Peyer's patch (tissue), 4 donors: ENCODE results near the gene NAB1. TPM values are rescaled to one million over a fixed set of nuclear protein-coding genes. Genes with fewer than 3 reads are reported as not detected.

Source experiments
- DNase-seq, 3 donors: peaks; one replicate each; pipeline ENCODE4 v3.0.0-alpha.2; 2017 to 2019
- H3K27ac ChIP-seq, 4 donors: fragments of 200-600 bp; sonication (generic); one replicate each; pipeline ENCODE4 v1.5.1; 2016 to 2019
- H3K27me3 ChIP-seq, 2 donors: fragments of 200-600 bp; sonication (generic); one replicate each; pipeline ENCODE4 v1.5.1; 2019
- H3K36me3 ChIP-seq, 3 donors: fragments of 200-600 bp; sonication (generic); one replicate each; pipeline ENCODE4 v1.5.1; 2016 to 2019
- H3K4me1 ChIP-seq, 4 donors: fragments of 200-600 bp; sonication (generic); one replicate each; pipeline ENCODE4 v1.5.1; 2016 to 2019
- H3K4me3 ChIP-seq, 4 donors: fragments of 200-600 bp; sonication (generic); 1 replicate in 3 of 4; 2 replicates in 1 of 4; pipeline ENCODE4 v1.5.1; 2016 to 2019; ENCODE audit warnings: mild to moderate bottlenecking in 1 of 4
- H3K9me3 ChIP-seq, 4 donors: fragments of 200-600 bp; sonication (generic); one replicate each; pipeline ENCODE4 v1.5.1; 2016 to 2019; ENCODE audit warnings: mild to moderate bottlenecking in 1 of 4
- POLR2A ChIP-seq, 2 donors: fragments of 450-650 bp; IDR thresholded peaks; one replicate each; pipeline ENCODE4 v1.5.1; 2017; ENCODE audit warnings: antibody characterized with exemption in 2 of 2, mild to moderate bottlenecking in 2 of 2, moderate library complexity in 2 of 2
- total RNA-seq, 4 donors: library from RNA; depleted of rRNA; stranded (reverse); fragments of >200 nt; gene quantifications; one replicate each; pipeline ENCODE4 v1.1.0, GENCODE V29; 2016
- TF ChIP-seq, protein P1 (sequence below), 6 experiments: fragments of 450-650 bp in 4 of 6; fragments of 200-600 bp in 2 of 6; sonication (generic) in 1 of 6; IDR thresholded peaks; one replicate each; pipeline ENCODE4 v1.5.1; 2017 to 2019; ENCODE audit warnings: antibody characterized with exemption in 6 of 6, mild to moderate bottlenecking in 3 of 6, moderate library complexity in 1 of 6

NAB1 gene
- total RNA-seq, 4 donors from 2014 or later = 23.1 to 86.6 (median 31.3) TPM

DNA sequence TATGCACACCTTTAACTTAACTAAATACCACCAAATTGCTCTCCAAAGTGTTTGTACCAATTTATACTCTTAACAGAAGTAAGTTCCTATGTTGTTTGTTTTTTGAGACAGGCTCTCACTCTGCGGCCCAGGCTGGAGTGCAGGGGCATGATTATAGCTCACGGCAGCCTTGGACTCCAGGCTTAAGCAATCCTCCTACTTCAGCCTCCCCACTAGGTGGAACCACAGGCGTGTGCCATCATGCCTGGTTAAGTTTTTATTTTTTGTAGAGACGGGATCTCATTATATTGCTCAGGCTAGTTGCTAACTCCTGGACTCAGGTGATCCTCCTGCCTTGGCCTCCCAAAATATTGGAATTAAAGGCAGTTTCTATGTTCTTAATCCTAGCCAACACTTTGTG, 13.1 kb upstream of the NAB1 start:
- Histone ChIP-seq H3K27ac (no peak overlapping the region), H3K9me3 (no peaks in the 10 kb centered on the region), H3K36me3 (no peaks in the 10 kb centered on the region), H3K27me3 (no peaks in the 10 kb centered on the region), H3K4me1 (peaks cover 0 to 16% (median 0%) of the 10 kb centered on the region in 4 donors), H3K4me3 (no peak overlapping the region)
- DNase-seq = no peak
- TF ChIP-seq, protein P1, sequence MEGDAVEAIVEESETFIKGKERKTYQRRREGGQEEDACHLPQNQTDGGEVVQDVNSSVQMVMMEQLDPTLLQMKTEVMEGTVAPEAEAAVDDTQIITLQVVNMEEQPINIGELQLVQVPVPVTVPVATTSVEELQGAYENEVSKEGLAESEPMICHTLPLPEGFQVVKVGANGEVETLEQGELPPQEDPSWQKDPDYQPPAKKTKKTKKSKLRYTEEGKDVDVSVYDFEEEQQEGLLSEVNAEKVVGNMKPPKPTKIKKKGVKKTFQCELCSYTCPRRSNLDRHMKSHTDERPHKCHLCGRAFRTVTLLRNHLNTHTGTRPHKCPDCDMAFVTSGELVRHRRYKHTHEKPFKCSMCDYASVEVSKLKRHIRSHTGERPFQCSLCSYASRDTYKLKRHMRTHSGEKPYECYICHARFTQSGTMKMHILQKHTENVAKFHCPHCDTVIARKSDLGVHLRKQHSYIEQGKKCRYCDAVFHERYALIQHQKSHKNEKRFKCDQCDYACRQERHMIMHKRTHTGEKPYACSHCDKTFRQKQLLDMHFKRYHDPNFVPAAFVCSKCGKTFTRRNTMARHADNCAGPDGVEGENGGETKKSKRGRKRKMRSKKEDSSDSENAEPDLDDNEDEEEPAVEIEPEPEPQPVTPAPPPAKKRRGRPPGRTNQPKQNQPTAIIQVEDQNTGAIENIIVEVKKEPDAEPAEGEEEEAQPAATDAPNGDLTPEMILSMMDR (IDR thresholded peaks at IDR 0.05) = peak in 1 of 6 experiments; percentile 9
- TF ChIP-seq POLR2A (IDR thresholded peaks at IDR 0.05) = no peak

DNA sequence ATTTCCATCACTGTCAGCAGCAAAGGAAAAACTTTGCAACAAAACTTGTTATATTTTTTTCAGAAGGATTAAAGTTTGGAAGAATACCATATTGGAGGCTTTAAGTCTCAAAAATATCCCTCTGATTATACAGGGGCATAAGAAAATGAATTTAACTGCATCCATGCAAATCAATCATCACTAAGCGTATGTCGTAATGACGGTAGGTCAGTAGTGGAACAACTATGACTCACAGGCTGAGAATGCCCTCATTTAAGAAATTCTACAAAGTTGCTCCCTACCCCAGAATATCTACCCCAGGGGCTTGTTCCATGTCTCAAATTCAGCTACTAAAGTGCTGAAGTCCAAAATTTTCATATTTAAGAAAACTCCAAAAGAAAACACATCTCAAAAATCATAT, 12.5 kb upstream of the NAB1 start:
- peaks cover 0 to 16% (median 0%) of the 10 kb centered on the region in 4 donors for H3K4me1 ChIP-seq
- no peak for DNase-seq
- no peak overlapping the region for H3K4me3 ChIP-seq
- H3K36me3 ChIP-seq = no peaks in the 10 kb centered on the region
- no peaks in the 10 kb centered on the region for H3K9me3 ChIP-seq
- no peak overlapping the region for H3K27ac ChIP-seq
- TF ChIP-seq POLR2A (IDR thresholded peaks at IDR 0.05) = no peak
- no peaks in the 10 kb centered on the region for H3K27me3 ChIP-seq

GRCh38 chr2:190637281-190637734, 11.6 kb upstream of the NAB1 start:
- peak overlapping the region in 1 of 4 donors; percentile 9 for H3K27ac ChIP-seq
- H3K9me3 ChIP-seq = no peaks in the 10 kb centered on the region
- H3K4me1 ChIP-seq = peaks cover 0 to 16% (median 0%) of the 10 kb centered on the region in 4 donors
- TF ChIP-seq, protein P1 (IDR thresholded peaks at IDR 0.05) = no peak
- no peak for TF ChIP-seq POLR2A (IDR thresholded peaks at IDR 0.05)
- no peak overlapping the region for H3K4me3 ChIP-seq
- no peak for DNase-seq
- no peaks in the 10 kb centered on the region for H3K36me3 ChIP-seq
- no peaks in the 10 kb centered on the region for H3K27me3 ChIP-seq

DNA sequence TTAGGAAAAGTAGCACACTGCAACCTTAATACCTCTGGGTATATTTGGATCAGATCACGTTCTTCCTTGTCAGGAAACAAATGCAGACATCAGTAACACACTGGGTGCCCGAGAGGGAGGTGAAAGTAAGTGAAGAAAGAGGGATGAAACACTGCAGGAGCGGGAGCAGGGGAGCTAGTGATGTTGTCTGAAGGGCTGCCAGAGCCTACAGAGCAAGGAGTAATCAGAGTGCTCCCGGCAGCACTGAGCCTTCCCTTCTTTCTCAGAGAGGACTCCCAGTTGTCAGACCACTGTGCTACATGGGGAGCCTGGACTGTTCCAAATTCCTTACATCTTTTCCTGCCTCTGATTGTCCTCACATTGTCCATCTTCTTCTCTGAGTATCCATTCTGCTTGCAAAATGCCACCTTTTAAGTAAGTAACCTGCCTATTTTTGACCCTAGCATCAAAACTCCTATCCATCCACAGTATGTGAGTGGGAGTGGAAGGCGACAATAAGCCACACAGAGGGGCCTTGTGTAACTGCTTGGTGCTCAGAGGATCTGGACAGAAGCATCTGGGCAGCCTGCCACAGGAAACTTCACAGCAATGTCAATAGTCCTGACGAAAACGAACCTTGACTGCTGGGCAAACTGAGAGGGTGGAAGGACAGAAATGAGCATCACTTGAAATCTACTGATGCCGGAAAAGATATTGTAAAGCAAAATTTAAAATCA, 10.8 kb upstream of the NAB1 start:
- DNase-seq = no peak
- Histone ChIP-seq H3K4me3 (no peak overlapping the region), H3K4me1 (peaks cover 0 to 16% (median 0%) of the 10 kb centered on the region in 4 donors), H3K27ac (peak overlapping the region in 1 of 4 donors; percentile 9), H3K36me3 (no peaks in the 10 kb centered on the region), H3K27me3 (no peaks in the 10 kb centered on the region), H3K9me3 (no peaks in the 10 kb centered on the region)
- TF ChIP-seq POLR2A (IDR thresholded peaks at IDR 0.05) = no peak
- TF ChIP-seq, protein P1 (IDR thresholded peaks at IDR 0.05) = no peak

GRCh38 chr2:190640117-190640516, 8.8 kb upstream of the NAB1 start:
- no peaks in the 10 kb centered on the region for H3K36me3 ChIP-seq
- no peaks in the 10 kb centered on the region for H3K9me3 ChIP-seq
- DNase-seq = no peak
- H3K27ac ChIP-seq = no peak overlapping the region
- H3K4me3 ChIP-seq = no peak overlapping the region
- TF ChIP-seq, protein P1 (IDR thresholded peaks at IDR 0.05) = no peak
- H3K27me3 ChIP-seq = no peaks in the 10 kb centered on the region
- H3K4me1 ChIP-seq = peaks cover 0 to 16% (median 0%) of the 10 kb centered on the region in 4 donors

- Histone ChIP-seq H3K9me3 (no peaks in the 10 kb centered on the region), H3K4me1 (peaks cover 0 to 16% (median 0%) of the 10 kb centered on the region in 4 donors), H3K36me3 (no peaks in the 10 kb centered on the region), H3K27ac (no peak overlapping the region), H3K4me3 (no peak overlapping the region), H3K27me3 (no peaks in the 10 kb centered on the region)
- TF ChIP-seq, protein P1 (IDR thresholded peaks at IDR 0.05) = no peak
- no peak for TF ChIP-seq POLR2A (IDR thresholded peaks at IDR 0.05)
- DNase-seq = no peak
Observed at GRCh38 chr2:190641469-190641868, 7.4 kb upstream of the NAB1 start.
